ENCODE data around the gene KCNJ2. TPM values are rescaled to one million over a fixed set of nuclear protein-coding genes. Genes with fewer than 3 reads are reported as not detected.

KCNJ2 gene
- total and polyA plus RNA-seq, 12 donors: 0.22 to 3.6 (median 2.1) TPM

GRCh38 chr17:70134777-70135176, 34.6 kb upstream of the KCNJ2 start:
- Histone ChIP-seq H3K4me3 (no peak overlapping the region), H3K4me1 (replicated peaks in 1 of 2) (peaks cover 10 to 17% of the 10 kb centered on the region in 2 donors), H3K27me3 (no peaks in the 10 kb centered on the region), H3K9me3 (replicated peaks in 1 of 3) (no peaks in the 10 kb centered on the region), H3K36me3 (replicated peaks in 1 of 2) (no peaks in the 10 kb centered on the region), H3K27ac (no peak overlapping the region)
- 88 to 98% (median 95%) methylated on average over 1 of the region's 1 CpG for WGBS, 4 donors
- TF ChIP-seq POLR2A (IDR thresholded peaks at IDR 0.05) (no peak), CTCF (IDR thresholded peaks at IDR 0.05) (no peak)
- DNase-seq: no peak
- intact Hi-C loops (cut with DNase I): no loop called here

- no peak for DNase-seq
- no peaks in the 10 kb centered on the region for H3K9me3 ChIP-seq (replicated peaks in 1 of 3)
- H3K27ac ChIP-seq: no peak overlapping the region
- no peak overlapping the region for H3K4me3 ChIP-seq
- H3K36me3 ChIP-seq (replicated peaks in 1 of 2): no peaks in the 10 kb centered on the region
- TF ChIP-seq POLR2A (IDR thresholded peaks at IDR 0.05) (no peak), CTCF (IDR thresholded peaks at IDR 0.05) (no peak)
- H3K4me1 ChIP-seq (replicated peaks in 1 of 2): peaks cover 10 to 17% of the 10 kb centered on the region in 2 donors
- WGBS, 4 donors: 91 to 94% (median 92%) methylated on average over 5 of the region's 5 CpGs
- no peaks in the 10 kb centered on the region for H3K27me3 ChIP-seq
- intact Hi-C loops (cut with DNase I): no loop called here
Measured at GRCh38 chr17:70136131-70136530, 33.2 kb upstream of the KCNJ2 start.

- H3K4me3 ChIP-seq: peak overlapping the region in 2 of 4 donors; percentile 13 to 54
- WGBS, 4 donors: 12 to 20% (median 15%) methylated on average over 9 of the region's 9 CpGs
- peak; percentile 53 to 78 (median 70) for DNase-seq
- TF ChIP-seq CTCF (IDR thresholded peaks at IDR 0.05): no peak
- peak in 1 of 2 donors; percentile 85 for TF ChIP-seq POLR2A (IDR thresholded peaks at IDR 0.05)
- peak overlapping the region; percentile 47 to 92 (median 78) for H3K27ac ChIP-seq
- no peaks in the 10 kb centered on the region for H3K36me3 ChIP-seq (replicated peaks in 1 of 2)
- intact Hi-C loops (cut with DNase I): no loop called here
- no peaks in the 10 kb centered on the region for H3K27me3 ChIP-seq
- H3K4me1 ChIP-seq (replicated peaks in 1 of 2): peaks cover 10 to 17% of the 10 kb centered on the region in 2 donors
- H3K9me3 ChIP-seq (replicated peaks in 1 of 3): no peaks in the 10 kb centered on the region
Measured at GRCh38 chr17:70137451-70138230, 31.7 kb upstream of the KCNJ2 start.

GRCh38 chr17:70138291-70138865, 31.0 kb upstream of the KCNJ2 start:
- TF ChIP-seq POLR2A (IDR thresholded peaks at IDR 0.05): no peak
- no peak for TF ChIP-seq CTCF (IDR thresholded peaks at IDR 0.05)
- Histone ChIP-seq H3K27ac (peak overlapping the region in 3 of 5 donors; percentile 78 to 92 (median 90)), H3K36me3 (replicated peaks in 1 of 2) (no peaks in the 10 kb centered on the region), H3K27me3 (no peaks in the 10 kb centered on the region), H3K4me3 (no peak overlapping the region), H3K9me3 (replicated peaks in 1 of 3) (no peaks in the 10 kb centered on the region), H3K4me1 (replicated peaks in 1 of 2) (peaks cover 10 to 17% of the 10 kb centered on the region in 2 donors)
- DNase-seq: no peak
- intact Hi-C loops (cut with DNase I): no loop called here
- WGBS, 4 donors: 74 to 82% (median 81%) methylated on average over 3 of the region's 3 CpGs
